ENCODE data around the gene RFPL3. TPM values are rescaled to one million over a fixed set of nuclear protein-coding genes. Genes with fewer than 3 reads are reported as not detected.

Gene RFPL3
- total RNA-seq, 1 donor from 2014 or later = not detected

- Mint-ChIP-seq H3K9me3 (ENCODE audit: unreplicated experiment) (peaks cover 2% of the 10 kb centered on the region), H3K27ac (ENCODE audit: unreplicated experiment) (no peak overlapping the region), H3K36me3 (ENCODE audit: unreplicated experiment) (no peaks in the 10 kb centered on the region), H3K27me3 (ENCODE audit: unreplicated experiment) (peaks cover 1% of the 10 kb centered on the region), H3K4me3 (ENCODE audit: unreplicated experiment) (no peak overlapping the region), H3K4me1 (ENCODE audit: low read depth, unreplicated experiment) (no peaks in the 10 kb centered on the region)
- DNase-seq = no peak
- no peak for TF ChIP-seq CTCF (IDR thresholded peaks at IDR 0.05; ENCODE audit: partially characterized antibody, unreplicated experiment)
Observed at GRCh38 chr22:32396746-32397145, 39.1 kb downstream of the RFPL3 start.

- no peak overlapping the region for H3K4me3 Mint-ChIP-seq (ENCODE audit: unreplicated experiment)
- no peak for DNase-seq
- H3K27ac Mint-ChIP-seq (ENCODE audit: unreplicated experiment) = no peak overlapping the region
- H3K36me3 Mint-ChIP-seq (ENCODE audit: unreplicated experiment) = no peaks in the 10 kb centered on the region
- H3K4me1 Mint-ChIP-seq (ENCODE audit: low read depth, unreplicated experiment) = no peaks in the 10 kb centered on the region
- H3K9me3 Mint-ChIP-seq (ENCODE audit: unreplicated experiment) = no peaks in the 10 kb centered on the region
- no peaks in the 10 kb centered on the region for H3K27me3 Mint-ChIP-seq (ENCODE audit: unreplicated experiment)
- TF ChIP-seq CTCF (IDR thresholded peaks at IDR 0.05; ENCODE audit: partially characterized antibody, unreplicated experiment) = no peak
Observed at GRCh38 chr22:32401486-32401885, 43.8 kb downstream of the RFPL3 start.

- Mint-ChIP-seq H3K4me1 (ENCODE audit: low read depth, unreplicated experiment) (no peaks in the 10 kb centered on the region), H3K27me3 (ENCODE audit: unreplicated experiment) (no peaks in the 10 kb centered on the region)
Observed at GRCh38 chr22:32404021-32404420, 46.4 kb downstream of the RFPL3 start.

GRCh38 chr22:32407312-32407711 lies 49.6 kb downstream of the RFPL3 start:
- Mint-ChIP-seq H3K4me1 (ENCODE audit: low read depth, unreplicated experiment) (peaks cover 12% of the 10 kb centered on the region), H3K9me3 (ENCODE audit: unreplicated experiment) (peaks cover 2% of the 10 kb centered on the region), H3K27me3 (ENCODE audit: unreplicated experiment) (no peaks in the 10 kb centered on the region), H3K36me3 (ENCODE audit: unreplicated experiment) (no peaks in the 10 kb centered on the region), H3K4me3 (ENCODE audit: unreplicated experiment) (no peak overlapping the region), H3K27ac (ENCODE audit: unreplicated experiment) (no peak overlapping the region)
- DNase-seq = no peak
- TF ChIP-seq CTCF (IDR thresholded peaks at IDR 0.05; ENCODE audit: partially characterized antibody, unreplicated experiment) = no peak

More at GRCh38 chr22:32404021-32404420, 46.4 kb downstream of the RFPL3 start:
- Mint-ChIP-seq H3K4me3 (ENCODE audit: unreplicated experiment) (no peak overlapping the region), H3K9me3 (ENCODE audit: unreplicated experiment) (no peaks in the 10 kb centered on the region), H3K36me3 (ENCODE audit: unreplicated experiment) (no peaks in the 10 kb centered on the region), H3K27ac (ENCODE audit: unreplicated experiment) (no peak overlapping the region)
- DNase-seq = no peak
- no peak for TF ChIP-seq CTCF (IDR thresholded peaks at IDR 0.05; ENCODE audit: partially characterized antibody, unreplicated experiment)

GRCh38 chr22:32407936-32408335 lies 50.3 kb downstream of the RFPL3 start:
- Mint-ChIP-seq H3K4me1 (ENCODE audit: low read depth, unreplicated experiment) (peaks cover 12% of the 10 kb centered on the region), H3K27ac (ENCODE audit: unreplicated experiment) (no peak overlapping the region), H3K4me3 (ENCODE audit: unreplicated experiment) (no peak overlapping the region), H3K27me3 (ENCODE audit: unreplicated experiment) (no peaks in the 10 kb centered on the region), H3K36me3 (ENCODE audit: unreplicated experiment) (no peaks in the 10 kb centered on the region), H3K9me3 (ENCODE audit: unreplicated experiment) (peaks cover 2% of the 10 kb centered on the region)
- no peak for TF ChIP-seq CTCF (IDR thresholded peaks at IDR 0.05; ENCODE audit: partially characterized antibody, unreplicated experiment)
- no peak for DNase-seq
